H1 (cell line): ENCODE results near the gene TANC1. TPM values are rescaled to one million over a fixed set of nuclear protein-coding genes. Genes with fewer than 3 reads are reported as not detected.

Experiments
- CTCF ChIA-PET: fragments of 300-600 bp; sonication (Branson Sonifier 250); formaldehyde crosslinking; loops from one replicate; lab custom pipeline; 2021; ENCODE audit not compliant: partially characterized antibody; lab: Charles Lee
- POLR2A ChIA-PET: fragments of 300-600 bp; sonication (Branson Sonifier 250); formaldehyde crosslinking; loops from one replicate; lab custom pipeline; 2021; ENCODE audit warnings: inconsistent platforms; ENCODE audit not compliant: partially characterized antibody; lab: Charles Lee
- DNase-seq, 2 experiments: peaks; one replicate each; pipeline versions ENCODE4 v3.0.0 to v3.0.0-alpha.2; 2010 to 2022; ENCODE audit warnings: low spot score in 2 of 2, low read depth in 1 of 2, mixed read lengths in 1 of 2
- FAIRE-seq: peaks from 2 replicates; lab custom pipeline; 2011; peaks lifted over from hg19 to GRCh38; lab: Jason Lieb, UNC
- H2AFZ ChIP-seq: 2 replicates; pipeline ENCODE4 v1.8.1; 2012; ENCODE audit warnings: low read length, inconsistent platforms
- H2AK5ac ChIP-seq: 2 replicates; pipeline ENCODE4 v1.6.1; 2013; ENCODE audit warnings: low read depth, low read length
- H2BK120ac ChIP-seq: replicated peaks from 2 replicates; pipeline ENCODE3; 2013; ENCODE audit warnings: low read depth, low read length, inconsistent platforms
- H2BK12ac ChIP-seq: 2 replicates; pipeline ENCODE4 v1.6.1; 2013; ENCODE audit warnings: low read depth, low read length
- H2BK15ac ChIP-seq: 2 replicates; pipeline ENCODE4 v1.6.1; 2013; ENCODE audit warnings: low read length
- H2BK20ac ChIP-seq: 2 replicates; pipeline ENCODE4 v1.6.1; 2013; ENCODE audit warnings: low read length
- H2BK5ac ChIP-seq: 2 replicates; pipeline ENCODE4 v1.6.1; 2013; ENCODE audit warnings: low read depth, low read length
- H3K14ac ChIP-seq: 2 replicates; pipeline ENCODE4 v1.6.1; 2013; ENCODE audit warnings: inconsistent platforms; ENCODE audit not compliant: insufficient read length
- H3K18ac ChIP-seq: 2 replicates; pipeline ENCODE4 v1.6.1; 2013; ENCODE audit warnings: low read length; ENCODE audit errors: extremely low read depth
- H3K23ac ChIP-seq: 2 replicates; pipeline ENCODE4 v1.6.1; 2013; ENCODE audit warnings: inconsistent platforms; ENCODE audit not compliant: insufficient read length
- H3K23me2 ChIP-seq: 2 replicates; pipeline ENCODE4 v1.6.1; 2013; ENCODE audit warnings: low read depth, low read length
- H3K27ac ChIP-seq: 2 replicates; pipeline ENCODE4 v1.6.1; 2011; ENCODE audit warnings: low read depth, low read length, inconsistent platforms
- H3K27me3 ChIP-seq, 4 experiments: replicated peaks in 1 of 4; 1 replicate in 1 of 4; 2 replicates in 3 of 4; pipeline versions ENCODE4 v1.6.1 to v1.8.1; 2011 to 2013; ENCODE audit warnings: low read length in 3 of 4, mild to moderate bottlenecking in 3 of 4, inconsistent platforms in 2 of 4, mixed read lengths in 2 of 4, moderate library complexity in 1 of 4; ENCODE audit not compliant: control insufficient read depth in 3 of 4, insufficient read depth in 3 of 4; ENCODE audit errors: extremely low read depth in 1 of 4
- H3K36me3 ChIP-seq, 4 experiments: 2 replicates each; pipeline versions ENCODE4 v1.6.1 to v1.8.1; 2011 to 2013; ENCODE audit warnings: mild to moderate bottlenecking in 4 of 4, low read length in 3 of 4, moderate library complexity in 2 of 4, control low read depth in 1 of 4, inconsistent platforms in 1 of 4; ENCODE audit not compliant: insufficient read depth in 4 of 4, control insufficient read depth in 2 of 4
- H3K4ac ChIP-seq: replicated peaks from 2 replicates; pipeline ENCODE3; 2013; ENCODE audit warnings: low read length, low read depth, mixed read lengths, inconsistent platforms; ENCODE audit not compliant: insufficient read length
- H3K4me1 ChIP-seq, 4 experiments: replicated peaks in 1 of 4; 1 replicate in 1 of 4; 2 replicates in 3 of 4; pipeline versions ENCODE4 v1.6.1 to v1.8.1; 2011 to 2013; ENCODE audit warnings: low read length in 3 of 4, inconsistent platforms in 2 of 4, mixed read lengths in 1 of 4; ENCODE audit not compliant: insufficient read depth in 4 of 4, control insufficient read depth in 3 of 4
- H3K4me2 ChIP-seq, 2 experiments: 2 replicates each; pipeline versions ENCODE4 v1.6.1 to v1.8.1; 2011 to 2013; ENCODE audit warnings: low read depth in 2 of 2, low read length in 2 of 2, control low read depth in 1 of 2, inconsistent platforms in 1 of 2, mild to moderate bottlenecking in 1 of 2; ENCODE audit not compliant: insufficient read depth in 1 of 2
- H3K4me3 ChIP-seq, 4 experiments: fragments of 200-600, 300-600 bp in 1 of 4; sonication (generic), shearing (Covaris generic), sonication (Bioruptor Twin) in 1 of 4; 2 replicates each; pipeline versions ENCODE4 v1.5.1 to v1.8.1; 2011 to 2016; ENCODE audit warnings: low read length in 4 of 4, low read depth in 3 of 4, control low read depth in 2 of 4, inconsistent platforms in 2 of 4, mild to moderate bottlenecking in 2 of 4, mixed read lengths in 1 of 4, moderate library complexity in 1 of 4; ENCODE audit not compliant: insufficient read depth in 2 of 4; ENCODE audit errors: extremely low read depth in 1 of 4
- H3K56ac ChIP-seq: replicated peaks from 2 replicates; pipeline ENCODE3; 2013; ENCODE audit warnings: low read depth, mild to moderate bottlenecking, mixed read lengths, low read length, inconsistent platforms; ENCODE audit not compliant: insufficient read length
- H3K79me1 ChIP-seq: 2 replicates; pipeline ENCODE4 v1.6.1; 2013; ENCODE audit warnings: low read depth, low read length, control low read depth
- H3K79me2 ChIP-seq, 2 experiments: 2 replicates each; pipeline versions ENCODE4 v1.6.1 to v1.8.1; 2012 to 2013; ENCODE audit warnings: low read length in 2 of 2, mild to moderate bottlenecking in 2 of 2, inconsistent platforms in 1 of 2; ENCODE audit not compliant: insufficient read depth in 2 of 2, control insufficient read depth in 1 of 2
- H3K9ac ChIP-seq, 4 experiments: replicated peaks in 1 of 4; 1 replicate in 1 of 4; 2 replicates in 3 of 4; pipeline versions ENCODE4 v1.6.1 to v1.8.1; 2011 to 2013; ENCODE audit warnings: low read depth in 3 of 4, low read length in 3 of 4, control low read depth in 2 of 4, mild to moderate bottlenecking in 2 of 4, moderate library complexity in 2 of 4, inconsistent platforms in 1 of 4; ENCODE audit errors: extremely low read depth in 1 of 4
- H3K9me3 ChIP-seq, 2 experiments: 2 replicates each; pipeline versions ENCODE4 v1.6.1 to v1.8.1; 2012 to 2013; ENCODE audit warnings: mild to moderate bottlenecking in 2 of 2, moderate library complexity in 2 of 2, control low read depth in 1 of 2, inconsistent platforms in 1 of 2, low read depth in 1 of 2, low read length in 1 of 2, mixed read lengths in 1 of 2; ENCODE audit not compliant: insufficient read depth in 2 of 2
- H4K20me1 ChIP-seq, 2 experiments: replicated peaks in 1 of 2; 2 replicates each; pipeline versions ENCODE3 to v1.8.1; 2011 to 2013; ENCODE audit warnings: inconsistent platforms in 2 of 2, low read length in 2 of 2, mild to moderate bottlenecking in 1 of 2; ENCODE audit not compliant: insufficient read depth in 2 of 2, control insufficient read depth in 1 of 2
- H4K5ac ChIP-seq: 2 replicates; pipeline ENCODE4 v1.6.1; 2013; ENCODE audit warnings: low read length, low read depth, mixed read lengths, inconsistent platforms; ENCODE audit not compliant: insufficient read length
- H4K8ac ChIP-seq: 2 replicates; pipeline ENCODE4 v1.8.0; 2013; ENCODE audit warnings: mild to moderate bottlenecking, moderate library complexity, low read length, inconsistent platforms; ENCODE audit not compliant: insufficient read depth; ENCODE audit errors: extremely low read depth
- H4K91ac ChIP-seq: replicated peaks from 2 replicates; pipeline ENCODE3; 2013; ENCODE audit warnings: low read length, mixed read lengths, inconsistent platforms; ENCODE audit not compliant: insufficient read length
- CHD1 ChIP-seq: IDR thresholded peaks from 2 replicates; pipeline ENCODE4 v1.6.1; 2012; ENCODE audit warnings: low read depth, low read length, improper control_type of control experiment
- EGR1 ChIP-seq: IDR thresholded peaks from 2 replicates; pipeline ENCODE4 v1.6.1; 2011; ENCODE audit warnings: low read depth, low read length, borderline replicate concordance
- KDM4A ChIP-seq: IDR thresholded peaks from one replicate; pipeline ENCODE4 v1.7.1; 2012; ENCODE audit warnings: low read depth, mild to moderate bottlenecking, moderate library complexity, low read length, inconsistent platforms; ENCODE audit not compliant: severe bottlenecking
- NANOG ChIP-seq: IDR thresholded peaks from 2 replicates; pipeline ENCODE4 v1.6.1; 2011; ENCODE audit warnings: low read length, low read depth, mild to moderate bottlenecking, inconsistent platforms; ENCODE audit not compliant: insufficient read depth, poor library complexity, severe bottlenecking
- POU5F1 ChIP-seq: IDR thresholded peaks from 2 replicates; pipeline ENCODE4 v1.6.1; 2011; ENCODE audit warnings: low read depth, mild to moderate bottlenecking, low read length, moderate library complexity
- RFX5 ChIP-seq: IDR thresholded peaks from 2 replicates; pipeline ENCODE4 v1.6.1; 2011; ENCODE audit warnings: low read depth, low read length, improper control_type of control experiment, borderline replicate concordance
- SIN3A ChIP-seq, 2 experiments: IDR thresholded peaks in 1 of 2; conservative IDR thresholded peaks in 1 of 2; 2 replicates each; pipeline ENCODE4 v1.6.1; 2011 to 2012; ENCODE audit warnings: low read length in 2 of 2, improper control_type of control experiment in 1 of 2, low read depth in 1 of 2, mild to moderate bottlenecking in 1 of 2
- SP2 ChIP-seq: IDR thresholded peaks from 2 replicates; pipeline ENCODE4 v1.6.1; 2012; ENCODE audit warnings: mild to moderate bottlenecking, low read length, inconsistent platforms
- TCF12 ChIP-seq: IDR thresholded peaks from 2 replicates; pipeline ENCODE4 v1.6.1; 2011; ENCODE audit warnings: low read depth, mild to moderate bottlenecking, low read length
- ZNF274 ChIP-seq: IDR thresholded peaks from 2 replicates; pipeline ENCODE4 v1.7.0; 2012; ENCODE audit warnings: low read length, borderline replicate concordance; ENCODE audit errors: extremely low read depth
- WGBS, 2 experiments: shearing (Covaris generic) in 1 of 2; methylation state at CpG; one replicate each; pipeline versions ENCODE4 v1.1.6 to v1.1.7; 2013 to 2015; ENCODE audit warnings: low lambda C conversion rate in 2 of 2, mixed read lengths in 2 of 2, inconsistent platforms in 1 of 2, low coverage in 1 of 2, missing lambda C conversion rate in 1 of 2; ENCODE audit not compliant: insufficient replicate concordance in 2 of 2, insufficient coverage in 1 of 2, insufficient read length in 1 of 2; ENCODE audit errors: extremely low coverage in 1 of 2, missing lambda C conversion rate in 1 of 2; 5-methylcytosine and 5-hydroxymethylcytosine counted together
- polyA plus RNA-seq, 7 experiments: library from polyadenylated mRNA; depleted of rRNA in 3 of 7; stranded (reverse) in 5 of 7; unstranded in 2 of 7; fragments of >200 nt in 5 of 7; fragments of 200-250 nt in 2 of 7; gene quantifications; 1 replicate in 5 of 7; 2 replicates in 1 of 7; 4 replicates in 1 of 7; pipeline versions ENCODE4 v1.2.1 to v1.2.3, GENCODE V29; 2011 to 2013; ENCODE audit warnings: missing spikeins in 2 of 7, mixed read lengths in 2 of 7
- total RNA-seq: library from RNA; stranded (reverse); fragmentation: NEBNext Ultra II Directional; extraction: Animal tissue kit (Norgen Biotek cat#: 25700); gene quantifications from 2 replicates; pipeline ENCODE4 v1.2.1, GENCODE V29; 2021

Gene TANC1
- total and polyA plus RNA-seq, 2 of the 8 experiments (the other 6 are each of a cell fraction or from before 2014, with no cell fraction given), result 4.1 to 7.6 TPM

DNA sequence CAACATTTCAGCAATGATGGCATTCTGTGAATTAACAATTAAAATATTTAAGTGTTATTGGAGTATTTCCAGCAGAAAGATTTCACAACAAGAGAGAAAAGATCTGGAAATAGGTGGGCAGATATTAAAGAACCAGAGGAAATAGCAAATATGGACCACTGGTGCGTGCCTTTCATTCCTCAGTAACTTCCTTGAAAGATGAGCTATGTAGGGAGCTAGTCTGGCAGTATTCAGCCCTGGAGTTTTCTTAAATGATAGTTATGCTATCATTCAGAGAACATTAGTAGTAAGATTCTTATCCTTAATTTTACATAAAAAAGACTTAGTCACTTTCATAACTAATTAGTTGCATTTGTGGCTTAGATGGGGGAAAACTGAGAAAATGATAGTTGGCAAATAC is 41.5 kb downstream of the TANC1 start:
- CTCF ChIA-PET, result interaction anchor here (0.5 to 2.0 kb wide), 4 partner anchors 13 to 1162 kb away, joined by 3 to 12 read pairs (median 4); no protein-coding TSS in a partner anchor

More for the DNA sequence above, 41.5 kb downstream of the TANC1 start:
- Histone ChIP-seq H3K36me3 (no peaks in the 10 kb centered on the region), H3K27me3 (no peaks in the 10 kb centered on the region), H3K14ac (no peak overlapping the region), H2BK120ac (no peak overlapping the region), H2BK15ac (no peak overlapping the region), H2BK12ac (no peak overlapping the region), H2AK5ac (no peak overlapping the region), H3K79me1 (no peaks in the 10 kb centered on the region), H3K4me2 (no peak overlapping the region), H3K79me2 (no peaks in the 10 kb centered on the region), H2AFZ (no peak overlapping the region), H3K23ac (no peak overlapping the region), H4K91ac (no peak overlapping the region), H3K9me3 (peaks cover 5 to 6% of the 10 kb centered on the region in 2 experiments; a peak in 3 of 4 replicates), H3K56ac (no peak overlapping the region), H4K5ac (no peak overlapping the region), H3K27ac (no peak overlapping the region), H3K4ac (no peak overlapping the region), H3K9ac (no peak overlapping the region), H3K4me3 (no peak overlapping the region), H2BK20ac (no peak overlapping the region), H3K4me1 (peaks cover 0 to 3% (median 0%) of the 10 kb centered on the region in 4 experiments; a peak in 3 of 7 replicates), H3K18ac (no peak overlapping the region), H4K20me1 (peaks cover 0 to 2% of the 10 kb centered on the region in 2 experiments), H4K8ac (no peak overlapping the region), H2BK5ac (no peak overlapping the region), H3K23me2 (no peaks in the 10 kb centered on the region)
- FAIRE-seq, result no peak
- DNase-seq, result no peak
- TF ChIP-seq KDM4A, result no peak
- no peak for TF ChIP-seq TCF12
- no peak for TF ChIP-seq EGR1
- no peak for TF ChIP-seq CHD1
- TF ChIP-seq POU5F1, result no peak
- no peak for TF ChIP-seq RFX5
- TF ChIP-seq ZNF274, result no peak
- no peak for TF ChIP-seq NANOG
- TF ChIP-seq SIN3A (conservative IDR thresholded peaks at IDR 0.05 in 1 of 2, IDR thresholded peaks at IDR 0.05 in 1 of 2; ENCODE audit: low read depth in 1 of 2, low read length in 2 of 2), result no peak
- no peak for TF ChIP-seq SP2
- WGBS, 2 experiments, result 80% methylated on average over 1 of the region's 1 CpG; no CpG with 5 or more reads in 1 of the 2 experiments
- POLR2A ChIA-PET, result interaction anchor here (0.6 kb wide), 1 partner anchor 159 kb away, joined by 3 read pairs; no protein-coding TSS in a partner anchor
